Lower lobe of right lung (tissue), 2 donors: ENCODE data around the gene FARS2. TPM values are rescaled to one million over a fixed set of nuclear protein-coding genes. Genes with fewer than 3 reads are reported as not detected.

Experiments used
- ATAC-seq, 2 donors: fragments of 200-7000 bp; cut with Tn5 transposase; one replicate each; pipeline ENCODE4 v1.9.1; 2020 to 2022; ENCODE audit warnings: mild to moderate bottlenecking in 2 of 2, moderate library complexity in 2 of 2
- DNase-seq: peaks from one replicate; pipeline ENCODE4 v3.0.0-alpha.2; 2020
- H3K27ac ChIP-seq: fragments of 200-600 bp; one replicate; pipeline ENCODE4 v1.8.0; 2022
- H3K27me3 ChIP-seq: fragments of 200-600 bp; one replicate; pipeline ENCODE4 v1.8.0; 2022; ENCODE audit warnings: low read depth
- H3K36me3 ChIP-seq: fragments of 200-600 bp; one replicate; pipeline ENCODE4 v1.8.0; 2022; ENCODE audit warnings: mild to moderate bottlenecking
- H3K4me1 ChIP-seq: fragments of 200-600 bp; one replicate; pipeline ENCODE4 v1.8.0; 2022
- H3K4me3 ChIP-seq: fragments of 200-600 bp; one replicate; pipeline ENCODE4 v1.8.0; 2022; ENCODE audit warnings: mild to moderate bottlenecking
- H3K9me3 ChIP-seq: fragments of 200-600 bp; one replicate; pipeline ENCODE4 v1.8.0; 2022
- intact Hi-C: fragments of 100-400 bp; cut with DNase I; formaldehyde crosslinking; loops from one replicate; pipeline ENCODE4 v1.11.0; 2022
- total RNA-seq: library from RNA; stranded (reverse); fragmentation: NEBNext Ultra II Directional; extraction: Animal tissue kit (Norgen Biotek cat#: 25700); gene quantifications from one replicate; pipeline ENCODE4 v1.2.1, GENCODE V29; 2021
- TF ChIP-seq, protein P1 (sequence below): fragments of 200-600 bp; IDR thresholded peaks from one replicate; pipeline ENCODE4 v1.8.0; 2022; ENCODE audit warnings: antibody characterized with exemption, mild to moderate bottlenecking
- donor health status: DM: no; HTN: yes; CAD: no; lungs with severe emphysema.

The FARS2 gene
- total RNA-seq, 1 donor from 2014 or later, result 17.0 TPM

DNA sequence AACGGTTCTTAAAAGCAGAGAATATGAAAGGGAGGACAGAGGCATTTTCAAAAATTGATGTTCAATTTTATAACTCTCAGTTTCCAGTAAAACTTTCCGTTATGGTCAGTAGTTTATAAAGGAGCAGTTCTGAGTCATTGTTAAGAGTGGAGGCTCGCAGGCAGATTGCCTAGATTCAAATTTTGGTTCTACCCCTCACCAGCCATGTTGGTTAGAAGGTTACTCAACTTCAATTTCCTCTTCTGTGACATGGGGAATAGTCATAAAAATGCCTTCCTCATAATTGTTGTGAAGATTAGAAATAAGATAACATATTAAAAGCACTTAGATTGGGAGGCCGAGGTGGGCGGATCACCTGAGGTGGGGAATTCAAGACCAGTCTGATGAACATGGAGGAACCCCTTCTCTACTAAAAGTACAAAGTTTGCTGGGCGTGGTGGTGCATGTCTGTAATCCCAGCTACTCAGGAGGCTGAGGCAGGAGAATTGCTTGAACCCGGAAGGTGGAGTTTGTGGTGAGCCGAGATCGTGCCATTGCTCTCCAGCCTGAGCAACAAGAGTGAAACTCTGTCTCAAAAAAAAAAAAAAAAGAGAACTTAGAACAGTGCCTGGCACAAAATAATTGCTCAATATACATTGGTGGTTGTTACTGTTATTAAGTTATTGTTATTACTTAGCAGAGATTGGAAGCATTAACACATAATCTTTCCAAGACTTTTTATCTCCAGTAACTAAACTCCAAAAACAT is 396.5 kb downstream of the FARS2 start:
- intact Hi-C loops, result no loop called here
- Histone ChIP-seq H3K36me3 (no peaks in the 10 kb centered on the region), H3K4me1 (no peaks in the 10 kb centered on the region), H3K27ac (peak overlapping the region; percentile 38), H3K4me3 (no peak overlapping the region), H3K27me3 (no peaks in the 10 kb centered on the region), H3K9me3 (no peaks in the 10 kb centered on the region)
- DNase-seq (no peak), ATAC-seq (peak; percentile 32 to 37)
- TF ChIP-seq, protein P1, sequence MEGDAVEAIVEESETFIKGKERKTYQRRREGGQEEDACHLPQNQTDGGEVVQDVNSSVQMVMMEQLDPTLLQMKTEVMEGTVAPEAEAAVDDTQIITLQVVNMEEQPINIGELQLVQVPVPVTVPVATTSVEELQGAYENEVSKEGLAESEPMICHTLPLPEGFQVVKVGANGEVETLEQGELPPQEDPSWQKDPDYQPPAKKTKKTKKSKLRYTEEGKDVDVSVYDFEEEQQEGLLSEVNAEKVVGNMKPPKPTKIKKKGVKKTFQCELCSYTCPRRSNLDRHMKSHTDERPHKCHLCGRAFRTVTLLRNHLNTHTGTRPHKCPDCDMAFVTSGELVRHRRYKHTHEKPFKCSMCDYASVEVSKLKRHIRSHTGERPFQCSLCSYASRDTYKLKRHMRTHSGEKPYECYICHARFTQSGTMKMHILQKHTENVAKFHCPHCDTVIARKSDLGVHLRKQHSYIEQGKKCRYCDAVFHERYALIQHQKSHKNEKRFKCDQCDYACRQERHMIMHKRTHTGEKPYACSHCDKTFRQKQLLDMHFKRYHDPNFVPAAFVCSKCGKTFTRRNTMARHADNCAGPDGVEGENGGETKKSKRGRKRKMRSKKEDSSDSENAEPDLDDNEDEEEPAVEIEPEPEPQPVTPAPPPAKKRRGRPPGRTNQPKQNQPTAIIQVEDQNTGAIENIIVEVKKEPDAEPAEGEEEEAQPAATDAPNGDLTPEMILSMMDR, result no peak

DNA sequence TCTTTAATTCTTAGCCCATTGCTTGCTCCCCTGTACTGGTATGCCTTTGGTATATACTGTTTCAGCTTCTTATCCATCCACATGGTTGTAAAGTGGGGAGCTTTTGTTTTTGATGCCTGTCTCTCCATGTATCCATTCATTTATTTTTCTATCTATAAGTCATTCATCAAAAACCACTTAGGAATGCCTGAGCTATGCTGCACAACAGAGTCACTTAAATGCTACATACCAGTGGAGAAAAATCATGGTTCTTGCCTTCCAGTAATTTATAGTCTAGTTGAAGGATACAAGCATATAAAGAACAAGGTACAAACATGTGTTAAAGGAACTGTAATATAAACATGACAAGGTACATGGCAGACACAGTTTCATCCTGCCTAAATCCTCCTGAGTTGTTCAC is 398.2 kb downstream of the FARS2 start:
- no peaks in the 10 kb centered on the region for H3K4me1 ChIP-seq
- no peak overlapping the region for H3K27ac ChIP-seq
- H3K36me3 ChIP-seq, result no peaks in the 10 kb centered on the region
- ATAC-seq, result no peak
- DNase-seq, result no peak
- no peak overlapping the region for H3K4me3 ChIP-seq
- H3K9me3 ChIP-seq, result no peaks in the 10 kb centered on the region
- H3K27me3 ChIP-seq, result no peaks in the 10 kb centered on the region
- TF ChIP-seq, protein P1, result no peak
- intact Hi-C loops, result no loop called here

DNA sequence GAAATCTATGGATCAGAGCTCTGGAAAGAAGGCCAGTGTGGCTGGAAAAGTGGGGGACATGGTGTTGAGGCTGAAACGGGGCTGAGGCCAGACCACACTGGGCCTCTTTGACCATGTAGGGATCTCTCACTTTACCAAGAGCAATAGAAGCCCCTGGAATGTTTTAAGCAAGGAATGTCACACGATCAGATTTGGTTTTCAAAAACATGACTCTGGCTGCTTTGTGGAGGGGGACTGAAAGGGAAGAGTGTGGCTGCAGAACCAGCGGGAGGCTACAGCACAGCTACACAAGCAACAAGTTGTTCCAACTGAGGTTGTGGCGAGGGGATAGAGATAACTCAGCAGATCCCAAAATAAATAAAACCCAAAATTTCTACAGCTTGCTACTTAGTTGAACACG is 399.5 kb downstream of the FARS2 start:
- TF ChIP-seq, protein P1, result no peak
- no peaks in the 10 kb centered on the region for H3K9me3 ChIP-seq
- H3K36me3 ChIP-seq, result no peaks in the 10 kb centered on the region
- no peaks in the 10 kb centered on the region for H3K27me3 ChIP-seq
- DNase-seq (no peak), ATAC-seq (no peak)
- H3K27ac ChIP-seq, result no peak overlapping the region
- intact Hi-C loops, result no loop called here
- no peak overlapping the region for H3K4me3 ChIP-seq
- no peaks in the 10 kb centered on the region for H3K4me1 ChIP-seq

DNA sequence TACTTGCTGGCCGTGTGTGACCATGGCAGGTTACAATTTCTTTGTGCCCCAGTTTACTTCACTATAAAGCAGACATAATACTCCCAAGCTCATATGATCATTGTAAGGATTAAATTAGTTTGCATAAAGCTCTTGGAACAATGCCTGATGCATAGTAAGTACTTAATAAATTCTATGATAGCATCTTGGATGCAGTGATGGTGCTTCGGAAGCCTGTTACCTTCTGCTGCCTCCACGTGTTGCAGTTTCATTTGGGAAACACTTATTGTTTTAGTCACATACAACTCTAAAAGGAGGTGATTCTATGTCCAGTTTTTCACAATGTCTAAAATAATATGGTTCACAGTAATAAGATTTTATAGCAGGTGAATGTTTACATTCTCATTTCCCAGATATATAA is 401.5 kb downstream of the FARS2 start:
- no peaks in the 10 kb centered on the region for H3K36me3 ChIP-seq
- intact Hi-C loops, result no loop called here
- no peak for ATAC-seq
- no peaks in the 10 kb centered on the region for H3K4me1 ChIP-seq
- TF ChIP-seq, protein P1, result no peak
- H3K27me3 ChIP-seq, result no peaks in the 10 kb centered on the region
- DNase-seq, result no peak
- H3K27ac ChIP-seq, result no peak overlapping the region
- no peaks in the 10 kb centered on the region for H3K9me3 ChIP-seq
- no peak overlapping the region for H3K4me3 ChIP-seq

DNA sequence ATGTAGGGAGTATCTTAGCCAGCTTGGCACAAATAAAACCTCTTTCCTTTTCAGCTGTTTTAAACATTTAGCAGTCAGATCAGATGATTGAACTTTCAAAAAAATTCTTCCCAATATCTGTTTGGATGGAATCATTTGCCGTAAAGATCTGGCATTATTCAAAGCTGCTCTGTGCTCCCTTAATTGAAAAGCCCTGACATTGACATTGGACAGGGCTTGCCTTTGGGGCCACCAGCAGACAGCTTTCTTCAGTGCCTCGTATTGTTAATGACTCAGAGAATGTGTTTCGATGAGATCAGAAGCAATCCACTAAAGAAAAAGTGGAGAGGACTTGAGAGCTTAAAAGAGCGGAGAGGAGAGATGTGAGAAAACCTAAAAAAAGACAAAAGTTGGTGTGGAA is 401.9 kb downstream of the FARS2 start:
- TF ChIP-seq, protein P1, result no peak
- intact Hi-C loops, result no loop called here
- H3K4me1 ChIP-seq, result no peaks in the 10 kb centered on the region
- H3K9me3 ChIP-seq, result no peaks in the 10 kb centered on the region
- no peak overlapping the region for H3K4me3 ChIP-seq
- ATAC-seq, result no peak
- H3K36me3 ChIP-seq, result no peaks in the 10 kb centered on the region
- H3K27ac ChIP-seq, result no peak overlapping the region
- no peak for DNase-seq
- H3K27me3 ChIP-seq, result no peaks in the 10 kb centered on the region
